DMS153 (cell line): Measurements from ENCODE around the gene GIMAP2.
"Not testable (repeated sequence)": the region's sequence is repeated elsewhere in the genome, so short reads cannot be mapped to it uniquely, and the experiment has no call there.

Experiments used
- DNase-seq: peaks from one replicate; lab custom pipeline; 2025; lab: John Stamatoyannopoulos, UW

GIMAP2 gene

DNA sequence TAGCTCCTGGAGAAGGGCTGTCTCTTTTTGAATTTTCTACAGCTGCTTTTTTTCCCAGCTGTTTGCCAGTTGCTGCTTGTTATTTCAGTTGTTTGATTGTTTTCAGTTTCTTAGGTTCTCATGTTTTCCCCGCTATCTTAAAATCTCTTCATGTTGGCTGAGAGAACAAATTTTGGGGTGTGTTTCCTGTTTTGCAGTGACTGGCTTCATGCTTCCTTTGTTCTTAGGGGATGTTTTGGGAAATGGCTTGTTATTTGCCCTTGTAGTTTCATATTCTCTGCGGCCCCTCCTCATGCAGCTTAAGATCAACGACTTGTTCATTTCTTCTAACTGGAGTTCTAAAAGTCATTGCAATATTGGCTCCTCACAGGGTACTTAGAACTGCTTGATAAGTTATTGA lies 8.7 kb upstream of the GIMAP2 start:
- DNase-seq = not testable (repeated sequence)

GRCh38 chr7:150678601-150679000 lies 6.9 kb upstream of the GIMAP2 start:
- DNase-seq = not testable (repeated sequence)

DNA sequence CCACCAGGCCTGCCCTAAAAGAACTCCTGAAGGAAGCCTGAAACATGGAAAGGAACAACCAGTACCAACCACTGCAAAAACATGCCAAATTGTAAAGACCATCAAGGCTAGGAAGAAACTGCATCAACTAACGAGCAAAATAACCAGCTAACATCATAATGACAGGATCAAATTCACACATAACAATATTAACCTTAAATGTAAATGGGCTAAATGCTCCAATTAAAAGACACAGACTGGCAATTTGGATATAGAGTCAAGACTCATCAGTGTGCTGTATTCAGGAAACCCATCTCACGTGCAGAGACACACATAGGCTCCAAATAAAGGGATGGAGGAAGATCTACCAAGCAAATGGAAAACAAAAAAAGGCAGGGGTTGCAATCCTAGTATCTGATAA lies 5.1 kb upstream of the GIMAP2 start:
- not testable (repeated sequence) for DNase-seq

DNA sequence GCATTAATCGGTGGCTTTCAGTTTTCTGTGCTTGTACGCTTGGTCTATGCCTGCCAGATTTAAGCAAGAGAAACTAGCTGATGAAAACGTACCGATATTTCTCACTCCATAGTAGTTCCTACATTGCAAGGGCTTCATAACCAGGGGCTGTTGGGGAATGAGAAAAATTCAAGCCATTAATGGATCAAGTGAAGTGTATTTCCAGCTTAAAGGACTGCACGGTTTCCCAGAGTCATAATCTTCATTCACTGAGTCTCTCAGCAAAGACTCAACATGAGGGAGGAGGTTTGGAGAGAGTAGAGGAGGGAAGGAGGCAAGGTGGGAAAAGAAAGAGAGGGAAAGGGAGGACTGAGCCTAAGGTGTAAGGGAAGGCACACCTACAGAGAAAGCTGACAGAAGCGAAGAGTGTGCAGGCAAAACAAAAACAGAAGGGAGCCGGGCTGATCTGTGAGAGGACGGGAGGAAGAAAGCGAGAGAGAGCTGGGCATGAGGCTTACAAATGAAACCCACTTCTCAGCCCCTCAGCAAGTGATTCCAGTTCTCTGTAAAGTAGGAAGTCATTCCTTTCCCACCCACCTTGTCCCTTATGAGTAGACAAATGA lies 625 bp downstream of the GIMAP2 start:
- DNase-seq = no peak

DNA sequence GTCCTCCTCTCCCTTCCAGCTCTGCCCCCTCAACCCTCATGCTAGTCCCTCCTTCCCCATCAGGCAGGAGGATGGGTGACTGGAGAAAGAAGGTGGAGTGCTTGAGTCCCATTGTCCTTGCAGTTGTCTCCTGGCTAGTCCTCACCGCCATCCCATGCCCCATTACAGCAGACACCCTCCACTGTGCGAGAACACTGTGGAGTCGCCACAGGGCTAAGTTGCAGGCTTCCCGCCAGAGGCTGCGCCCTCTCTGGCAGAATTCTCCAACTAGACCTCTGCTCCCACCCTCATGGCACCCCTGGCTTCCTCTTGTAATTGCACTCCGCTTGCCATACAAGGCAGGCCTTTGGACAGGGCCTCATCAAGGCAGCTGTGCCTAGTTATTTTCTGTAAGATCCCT lies 3.1 kb downstream of the GIMAP2 start:
- no peak for DNase-seq

- no peak for DNase-seq
Observed at GRCh38 chr7:150695654-150696053, 10.1 kb downstream of the GIMAP2 start.

DNA sequence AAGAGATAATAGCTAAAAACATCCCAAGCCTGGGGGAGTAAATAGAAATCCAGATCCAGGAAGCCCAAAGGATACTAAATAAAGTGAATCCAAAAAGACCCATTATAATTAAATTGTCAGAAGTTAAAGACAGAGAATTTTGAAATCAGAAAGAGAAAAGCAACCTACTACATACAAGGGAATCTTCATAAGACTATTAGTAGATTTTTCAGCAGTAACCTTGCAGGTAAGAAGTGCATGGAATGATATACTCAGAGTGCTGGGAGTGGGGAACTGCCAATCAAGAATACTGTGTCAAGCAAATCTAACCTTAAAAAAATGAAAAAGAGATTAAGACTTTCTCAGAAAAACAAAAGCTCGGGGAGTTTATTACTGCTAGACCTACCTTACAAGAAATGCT lies 17.7 kb downstream of the GIMAP2 start:
- DNase-seq = no peak

GRCh38 chr7:150715293-150715692 lies 29.8 kb downstream of the GIMAP2 start:
- DNase-seq = no peak

- DNase-seq = no peak
Observed at GRCh38 chr7:150715738-150716137, 30.2 kb downstream of the GIMAP2 start.

DNA sequence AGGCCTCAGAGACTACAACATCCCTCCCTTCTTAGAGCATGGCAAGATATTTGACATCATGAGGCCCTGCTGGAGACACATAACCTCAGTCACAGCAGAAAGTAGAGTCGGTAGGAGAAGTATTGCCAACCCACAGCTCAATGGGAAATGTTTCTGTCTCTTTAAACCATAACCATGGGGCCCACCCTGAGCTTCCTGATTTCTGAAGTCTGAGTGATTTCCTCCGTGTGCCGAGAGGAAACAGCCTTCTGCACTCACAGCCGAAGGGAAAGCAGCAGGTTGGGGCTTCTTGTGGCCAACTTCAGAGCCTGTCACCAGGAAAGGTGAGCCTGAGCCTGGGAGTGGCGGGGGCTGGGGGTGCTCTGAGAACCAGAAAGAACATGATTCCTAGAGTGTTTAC lies 30.9 kb downstream of the GIMAP2 start, which contains the start of gene GIMAP1:
Gene GIMAP1 (plus strand): TSS at position 246 of the 400 bp plus-strand sequence. CDS start 2,435 bp downstream, outside the sequence.
- no peak for DNase-seq

- DNase-seq = no peak
Observed at GRCh38 chr7:150716939-150717338, 31.4 kb downstream of the GIMAP2 start.

DNA sequence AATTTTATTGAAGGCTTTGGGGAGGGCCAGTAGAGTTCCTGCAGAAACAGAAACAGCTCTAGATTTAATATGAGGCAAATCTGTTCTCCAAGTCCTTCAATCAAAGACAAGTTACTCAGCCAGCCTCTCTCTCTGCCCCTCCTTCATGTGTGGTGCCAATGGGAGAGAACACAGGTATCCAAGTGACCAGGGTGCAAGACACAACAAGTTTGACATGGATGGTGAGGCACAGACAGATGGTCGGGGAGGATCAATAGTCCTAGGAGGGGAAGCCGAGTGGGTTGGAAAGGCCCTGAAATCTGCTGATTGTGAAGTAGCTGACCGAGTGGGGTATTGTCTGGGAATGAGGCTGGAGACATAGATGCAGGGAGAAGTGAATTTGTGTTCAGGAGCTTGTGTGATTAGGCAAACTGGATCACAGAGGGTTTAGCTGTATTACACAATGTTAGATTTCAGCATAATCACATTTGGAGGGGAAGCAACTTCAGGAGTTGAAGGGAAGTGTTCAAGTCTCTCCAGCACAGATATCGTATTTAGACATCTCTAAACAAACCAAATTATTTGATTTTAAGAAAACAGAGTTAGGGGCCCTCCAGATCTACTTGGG lies 32.4 kb downstream of the GIMAP2 start:
- DNase-seq = no peak

DNA sequence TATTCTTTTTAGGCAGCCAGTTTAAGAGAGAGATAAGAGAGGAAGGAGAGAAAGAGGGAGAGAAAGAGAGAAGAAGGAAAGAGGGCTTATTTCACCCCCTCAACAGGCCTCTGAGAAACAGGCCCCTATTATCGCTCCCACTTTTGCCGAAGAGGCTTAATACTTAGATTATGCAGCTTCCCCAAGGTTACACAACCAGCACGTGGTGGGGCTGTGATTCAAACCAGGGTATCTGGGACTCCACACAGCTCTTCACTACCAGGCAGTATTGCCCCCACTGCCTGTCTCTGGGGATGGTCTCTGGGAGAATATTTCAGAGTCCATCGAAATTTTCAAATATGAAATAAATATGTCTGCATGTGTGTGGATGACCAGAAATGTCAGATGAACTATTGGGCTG lies 33.9 kb downstream of the GIMAP2 start:
- no peak for DNase-seq

DNA sequence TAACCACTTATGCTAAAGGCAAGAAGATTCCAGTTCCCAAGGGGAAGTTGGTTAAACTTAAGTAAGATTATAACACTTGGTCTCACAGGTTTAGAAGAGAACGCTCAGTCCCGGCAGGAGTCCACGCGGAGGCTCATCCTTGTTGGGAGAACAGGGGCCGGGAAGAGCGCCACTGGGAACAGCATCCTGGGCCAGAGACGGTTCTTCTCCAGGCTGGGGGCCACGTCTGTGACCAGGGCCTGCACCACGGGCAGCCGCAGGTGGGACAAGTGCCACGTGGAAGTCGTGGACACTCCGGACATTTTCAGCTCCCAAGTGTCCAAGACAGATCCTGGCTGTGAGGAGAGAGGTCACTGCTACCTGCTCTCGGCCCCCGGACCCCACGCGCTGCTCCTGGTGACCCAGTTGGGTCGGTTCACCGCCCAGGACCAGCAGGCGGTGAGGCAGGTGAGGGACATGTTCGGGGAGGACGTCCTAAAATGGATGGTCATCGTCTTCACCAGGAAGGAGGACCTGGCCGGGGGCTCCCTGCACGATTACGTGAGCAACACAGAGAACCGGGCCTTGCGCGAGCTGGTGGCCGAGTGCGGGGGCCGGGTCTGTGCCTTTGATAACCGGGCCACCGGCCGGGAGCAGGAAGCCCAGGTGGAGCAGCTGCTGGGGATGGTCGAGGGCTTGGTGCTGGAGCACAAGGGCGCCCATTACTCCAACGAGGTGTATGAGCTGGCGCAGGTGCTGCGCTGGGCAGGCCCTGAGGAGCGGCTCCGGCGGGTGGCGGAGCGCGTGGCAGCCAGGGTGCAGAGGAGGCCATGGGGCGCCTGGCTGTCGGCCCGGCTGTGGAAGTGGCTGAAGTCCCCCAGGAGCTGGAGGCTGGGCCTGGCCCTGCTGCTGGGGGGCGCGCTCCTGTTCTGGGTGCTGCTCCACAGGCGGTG lies 34.7 kb downstream of the GIMAP2 start:
- DNase-seq = no peak

DNA sequence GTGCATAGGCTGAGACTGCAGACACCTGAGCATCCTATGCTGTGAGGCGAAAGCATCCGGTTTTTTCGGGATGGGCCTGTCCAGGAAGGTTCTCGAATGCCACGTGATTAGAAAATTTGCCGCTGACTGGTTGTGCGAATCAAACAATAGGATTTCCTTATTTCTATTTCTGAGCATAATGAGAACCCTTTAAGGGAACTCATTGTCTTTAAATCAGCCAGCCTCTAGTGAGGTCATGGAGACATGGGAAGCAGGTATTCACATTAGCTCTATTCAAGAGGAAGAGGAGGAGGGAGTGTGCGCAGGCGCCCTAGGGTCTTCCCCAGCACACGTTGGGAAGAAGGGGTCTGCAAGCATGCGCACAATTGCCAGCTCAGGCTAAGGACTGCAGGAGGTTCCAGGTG lies 36.5 kb downstream of the GIMAP2 start:
- DNase-seq = no peak

GRCh38 chr7:150722431-150722931 lies 37.0 kb downstream of the GIMAP2 start:
- no peak for DNase-seq

- no peak for DNase-seq
Observed at GRCh38 chr7:150723467-150723866, 38.0 kb downstream of the GIMAP2 start.

GRCh38 chr7:150727381-150727780 lies 41.9 kb downstream of the GIMAP2 start:
- DNase-seq = no peak

- no peak for DNase-seq
Observed at GRCh38 chr7:150728011-150728410, 42.5 kb downstream of the GIMAP2 start.

DNA sequence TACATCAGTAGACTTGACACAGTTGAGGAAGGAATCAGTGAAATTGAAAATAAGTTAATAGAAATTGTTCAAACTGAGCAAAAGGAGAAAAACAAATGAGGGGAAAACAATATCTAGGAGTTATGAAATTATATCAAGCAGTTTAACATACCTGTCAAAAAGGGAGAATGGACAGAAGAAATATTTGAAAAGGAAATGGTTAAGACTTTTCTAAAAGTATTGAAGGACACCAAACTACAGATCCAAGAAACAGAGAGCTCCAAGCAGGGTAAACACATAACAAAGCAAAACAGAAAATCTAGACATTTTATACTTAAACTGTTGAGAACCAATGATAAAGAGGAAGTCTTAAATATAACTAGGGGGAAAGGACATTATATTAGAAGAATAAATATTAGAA lies 43.1 kb downstream of the GIMAP2 start:
- DNase-seq = no peak

- no peak for DNase-seq
Observed at GRCh38 chr7:150731916-150732315, 46.4 kb downstream of the GIMAP2 start.

DNA sequence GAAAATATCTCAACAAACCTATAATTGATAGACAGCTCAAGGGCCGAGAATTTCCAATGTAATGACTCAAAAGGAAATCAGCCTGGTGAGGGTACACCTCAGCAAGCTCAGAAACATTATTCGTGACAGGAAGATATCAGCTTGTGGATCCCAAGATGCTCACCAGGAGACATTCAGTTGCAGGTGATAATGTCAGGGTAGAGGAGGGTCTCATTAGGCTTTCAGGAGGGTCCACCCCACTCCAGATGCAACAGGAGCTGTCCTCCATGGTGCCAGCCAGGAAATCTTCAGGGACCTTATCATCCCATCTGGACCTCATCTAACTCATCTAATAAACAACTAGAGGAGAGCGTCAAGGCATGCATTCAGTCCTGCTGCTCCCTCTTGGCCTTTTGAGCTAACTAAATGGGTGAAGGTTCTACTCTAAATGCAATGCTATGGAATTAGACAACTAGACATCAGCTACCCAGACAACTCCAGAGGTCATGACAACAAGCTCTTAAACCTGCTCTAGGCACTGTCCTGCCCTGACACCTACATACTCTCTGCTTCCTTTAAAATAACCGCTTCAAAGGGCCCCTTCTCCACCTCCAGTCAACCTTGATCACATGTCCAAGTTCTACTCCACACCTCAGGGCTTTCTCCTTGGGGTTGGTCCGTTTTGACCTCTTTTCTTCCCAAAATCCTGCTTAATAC lies 47.4 kb downstream of the GIMAP2 start:
- DNase-seq = no peak
